GM06990 (cell line): ENCODE measurements around the gene CCDC116.
A peak's percentile ranks its signal among the peaks of the same experiment; 100 is the strongest.

ENCODE experiments used
- DNase-seq: peaks from one replicate; pipeline ENCODE4 v3.0.0-alpha.2; 2011; ENCODE audit not compliant: insufficient read length; ENCODE audit errors: extremely low read depth
- H3K27me3 ChIP-seq: replicated peaks from 2 replicates; pipeline ENCODE4 v1.6.0; 2011; ENCODE audit warnings: low read length; ENCODE audit not compliant: control insufficient read depth, insufficient read depth
- H3K36me3 ChIP-seq: 2 replicates; pipeline ENCODE4 v1.5.1; 2011; ENCODE audit warnings: low read length; ENCODE audit not compliant: control insufficient read depth, insufficient read depth
- H3K4me3 ChIP-seq: replicated peaks from 2 replicates; pipeline ENCODE4 v1.5.1; 2011; ENCODE audit warnings: low read depth, mild to moderate bottlenecking, control low read depth, low read length
- TF ChIP-seq, protein P1 (sequence below): IDR thresholded peaks from 2 replicates; pipeline ENCODE4 v1.5.1; 2011; ENCODE audit warnings: low read length, control low read depth, mild to moderate bottlenecking, inconsistent platforms; ENCODE audit not compliant: insufficient read depth, poor library complexity, severe bottlenecking

Gene CCDC116, protein sequence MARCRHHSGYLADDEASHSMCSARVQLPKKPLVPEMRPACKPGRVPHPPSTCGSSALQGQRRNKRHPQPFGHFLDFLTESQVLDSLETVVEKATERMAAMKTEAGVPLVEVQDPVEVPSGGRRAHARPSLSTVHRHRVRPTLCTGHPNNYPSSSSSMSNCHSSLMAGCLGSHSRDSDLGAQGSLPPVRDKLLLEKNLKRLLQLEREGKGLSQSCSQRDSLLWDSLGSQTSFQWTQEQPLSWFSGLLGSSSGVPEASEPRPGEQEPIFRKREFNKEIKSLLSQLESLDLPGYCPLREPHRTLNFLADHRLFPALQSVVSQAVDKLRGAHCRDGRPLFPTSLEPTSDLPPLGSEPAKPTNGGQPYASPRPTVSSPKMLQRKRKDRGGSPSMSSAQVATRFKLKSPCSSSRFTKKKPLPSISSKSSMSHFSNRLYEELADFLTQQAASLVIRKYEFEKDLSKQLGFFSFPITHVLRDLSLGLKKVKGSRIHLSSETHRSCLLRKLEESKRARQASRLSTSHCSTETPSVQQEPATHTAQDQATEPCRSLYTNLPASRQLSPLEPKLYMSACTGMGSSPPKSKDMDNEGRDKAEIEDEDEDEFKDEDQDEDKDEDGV

GRCh38 chr22:21632237-21632895 is at the start of gene CCDC116:
CCDC116 (plus strand) TSS chr22:21632760; CDS start chr22:21633182, 422 bp downstream.
- TF ChIP-seq, protein P1, sequence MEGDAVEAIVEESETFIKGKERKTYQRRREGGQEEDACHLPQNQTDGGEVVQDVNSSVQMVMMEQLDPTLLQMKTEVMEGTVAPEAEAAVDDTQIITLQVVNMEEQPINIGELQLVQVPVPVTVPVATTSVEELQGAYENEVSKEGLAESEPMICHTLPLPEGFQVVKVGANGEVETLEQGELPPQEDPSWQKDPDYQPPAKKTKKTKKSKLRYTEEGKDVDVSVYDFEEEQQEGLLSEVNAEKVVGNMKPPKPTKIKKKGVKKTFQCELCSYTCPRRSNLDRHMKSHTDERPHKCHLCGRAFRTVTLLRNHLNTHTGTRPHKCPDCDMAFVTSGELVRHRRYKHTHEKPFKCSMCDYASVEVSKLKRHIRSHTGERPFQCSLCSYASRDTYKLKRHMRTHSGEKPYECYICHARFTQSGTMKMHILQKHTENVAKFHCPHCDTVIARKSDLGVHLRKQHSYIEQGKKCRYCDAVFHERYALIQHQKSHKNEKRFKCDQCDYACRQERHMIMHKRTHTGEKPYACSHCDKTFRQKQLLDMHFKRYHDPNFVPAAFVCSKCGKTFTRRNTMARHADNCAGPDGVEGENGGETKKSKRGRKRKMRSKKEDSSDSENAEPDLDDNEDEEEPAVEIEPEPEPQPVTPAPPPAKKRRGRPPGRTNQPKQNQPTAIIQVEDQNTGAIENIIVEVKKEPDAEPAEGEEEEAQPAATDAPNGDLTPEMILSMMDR, result no peak
- no peak for DNase-seq
- H3K36me3 ChIP-seq, result peaks cover 4% of the 10 kb centered on the region
- no peaks in the 10 kb centered on the region for H3K27me3 ChIP-seq
- no peak within 1 kb of the TSS for H3K4me3 ChIP-seq

DNA sequence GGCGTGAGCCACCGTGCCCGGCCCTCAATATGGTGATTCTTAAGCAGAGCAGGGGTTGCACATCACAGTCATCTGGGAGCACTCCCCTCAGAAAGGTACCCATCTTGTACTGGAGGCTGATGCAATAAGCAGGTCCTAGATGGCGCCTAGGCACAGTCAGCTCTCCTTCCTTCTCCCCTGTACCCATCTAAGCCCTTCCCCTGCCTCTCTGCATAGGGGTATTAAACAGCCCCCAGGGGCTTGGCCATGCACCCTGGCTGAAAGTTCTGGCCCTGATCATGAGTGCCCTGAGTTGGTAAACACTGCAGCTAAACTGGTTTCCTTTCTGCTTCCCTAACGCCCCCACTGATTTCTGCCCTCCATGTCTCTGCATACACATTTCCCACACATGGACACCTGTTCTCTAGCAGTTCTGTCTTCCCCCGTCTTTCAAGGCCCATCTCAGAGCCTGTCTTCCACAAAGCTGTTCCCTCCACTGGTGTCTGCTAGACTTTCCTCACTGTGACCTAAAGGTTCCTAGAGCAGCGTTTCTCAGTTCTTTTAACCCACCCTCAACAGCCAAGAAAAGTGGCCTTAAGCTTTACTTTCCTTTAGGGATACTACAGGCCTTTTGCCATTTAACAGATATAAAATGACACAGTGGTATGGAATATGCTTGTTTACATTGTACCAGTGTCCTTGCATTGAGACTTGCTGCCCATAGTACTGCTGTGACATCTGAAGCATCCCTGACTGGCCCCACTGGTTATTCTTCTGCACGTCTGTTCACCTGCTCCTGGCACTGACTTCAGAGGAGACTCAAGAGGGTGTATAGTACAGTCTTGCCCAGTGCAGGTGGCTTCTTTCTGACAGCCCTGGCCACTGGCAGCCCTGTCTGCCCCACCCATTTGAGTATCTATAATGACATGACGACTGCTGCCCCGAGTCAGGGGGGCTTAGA is 49.5 kb upstream of the CCDC116 start:
- H3K4me3 ChIP-seq, result no peak overlapping the region
- TF ChIP-seq, protein P1, result no peak

GRCh38 chr22:21585389-21585788 is 47.2 kb upstream of the CCDC116 start:
- H3K4me3 ChIP-seq, result no peak overlapping the region
- TF ChIP-seq, protein P1, result no peak
- H3K36me3 ChIP-seq, result no peaks in the 10 kb centered on the region; the same call in 1 of the 2 replicates
- H3K27me3 ChIP-seq, result no peaks in the 10 kb centered on the region
- DNase-seq, result no peak

More for the DNA sequence above, 49.5 kb upstream of the CCDC116 start:
- DNase-seq, result no peak
- Histone ChIP-seq H3K27me3 (no peaks in the 10 kb centered on the region), H3K36me3 (peaks cover 2% of the 10 kb centered on the region)

GRCh38 chr22:21587803-21588611 is 44.6 kb upstream of the CCDC116 start:
- no peak overlapping the region for H3K4me3 ChIP-seq
- no peaks in the 10 kb centered on the region for H3K27me3 ChIP-seq
- TF ChIP-seq, protein P1, result no peak
- peak; percentile 40 for DNase-seq
- H3K36me3 ChIP-seq, result peaks cover 3% of the 10 kb centered on the region
